Tibial nerve (tissue), 4 donors: ENCODE measurements around the gene PCBP4. TPM values are rescaled to one million over a fixed set of nuclear protein-coding genes. Genes with fewer than 3 reads are reported as not detected.

Experiments used
- DNase-seq, 2 donors: peaks; one replicate each; pipeline ENCODE4 v3.0.0-alpha.2; 2019; ENCODE audit warnings: low spot score in 2 of 2
- H3K27ac ChIP-seq, 4 donors: fragments of 200-600 bp; sonication (generic) in 3 of 4; one replicate each; pipeline ENCODE4 v1.5.1; 2017 to 2019; ENCODE audit warnings: mild to moderate bottlenecking in 1 of 4
- H3K27me3 ChIP-seq, 2 donors: fragments of 200-600 bp; sonication (generic) in 1 of 2; one replicate each; pipeline versions ENCODE4 v1.5.1 to v1.6.0; 2017 to 2019
- H3K36me3 ChIP-seq, 3 donors: fragments of 200-600 bp; sonication (generic); one replicate each; pipeline ENCODE4 v1.5.1; 2018 to 2019
- H3K4me1 ChIP-seq, 4 donors: fragments of 200-600 bp; sonication (generic) in 3 of 4; one replicate each; pipeline ENCODE4 v1.5.1; 2017 to 2019
- H3K4me3 ChIP-seq, 4 donors: fragments of 200-600 bp; sonication (generic) in 3 of 4; one replicate each; pipeline ENCODE4 v1.5.1; 2017 to 2019; ENCODE audit warnings: mild to moderate bottlenecking in 1 of 4, moderate library complexity in 1 of 4
- H3K9me3 ChIP-seq, 4 donors: fragments of 200-600 bp; sonication (generic) in 3 of 4; one replicate each; pipeline ENCODE4 v1.5.1; 2017 to 2019
- EP300 ChIP-seq, 2 donors: sonication (generic); formaldehyde crosslinking; IDR thresholded peaks; one replicate each; pipeline ENCODE4 v1.6.1; 2017; ENCODE audit warnings: antibody characterized with exemption in 2 of 2, mild to moderate bottlenecking in 1 of 2
- POLR2A ChIP-seq, 2 donors: fragments of 450-650 bp; IDR thresholded peaks; one replicate each; pipeline ENCODE4 v1.6.1; 2017; ENCODE audit warnings: antibody characterized with exemption in 2 of 2, mild to moderate bottlenecking in 2 of 2, moderate library complexity in 2 of 2
- WGBS, 2 donors: methylation state at CpG; one replicate each; pipeline ENCODE4 v1.1.5; 2018; 5-methylcytosine and 5-hydroxymethylcytosine counted together
- total RNA-seq, 4 donors: library from RNA; depleted of rRNA; stranded (reverse); fragments of >200 nt; gene quantifications; one replicate each; pipeline ENCODE4 v1.1.0, GENCODE V29; 2016
- TF ChIP-seq, protein P1 (sequence below), 5 experiments: fragments of 200-600 bp in 3 of 5; fragments of 450-650 bp in 2 of 5; sonication (generic) in 3 of 5; IDR thresholded peaks; one replicate each; pipeline ENCODE4 v1.5.1; 2016 to 2019; ENCODE audit warnings: antibody characterized with exemption in 5 of 5, mild to moderate bottlenecking in 3 of 5, moderate library complexity in 2 of 5

PCBP4 gene
- total RNA-seq, 4 donors from 2014 or later, result 838 to 1,216 (median 1,000) TPM

DNA sequence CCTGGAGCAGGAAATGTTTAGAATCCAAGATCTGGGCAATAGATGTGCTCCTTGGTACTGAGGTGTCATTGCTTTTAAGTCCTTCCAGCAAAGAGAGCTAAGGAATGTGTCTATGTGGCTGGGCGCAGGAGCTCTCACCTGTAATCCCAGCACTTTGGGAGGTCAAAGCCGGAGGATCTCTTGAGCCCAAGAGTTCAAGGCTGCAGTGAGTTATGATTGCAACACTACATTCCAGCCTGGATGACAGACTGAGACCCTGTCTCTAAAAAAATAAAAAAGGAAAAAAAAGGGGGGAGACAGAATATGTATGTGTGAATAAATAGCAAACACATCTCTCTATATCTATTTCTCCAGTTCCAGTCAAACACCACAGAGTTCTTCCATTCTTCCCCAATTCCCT lies 16.4 kb downstream of the PCBP4 start:
- 87 to 91% methylated on average over 2 of the region's 2 CpGs for WGBS, 2 donors
- peaks cover 0 to 8% (median 3%) of the 10 kb centered on the region in 4 donors for H3K4me1 ChIP-seq
- H3K36me3 ChIP-seq, result peaks cover 0 to 24% (median 3%) of the 10 kb centered on the region in 3 donors
- H3K27me3 ChIP-seq, result no peaks in the 10 kb centered on the region
- no peak for DNase-seq
- TF ChIP-seq EP300 (IDR thresholded peaks at IDR 0.05) (no peak), POLR2A (IDR thresholded peaks at IDR 0.05) (no peak)
- TF ChIP-seq, protein P1, sequence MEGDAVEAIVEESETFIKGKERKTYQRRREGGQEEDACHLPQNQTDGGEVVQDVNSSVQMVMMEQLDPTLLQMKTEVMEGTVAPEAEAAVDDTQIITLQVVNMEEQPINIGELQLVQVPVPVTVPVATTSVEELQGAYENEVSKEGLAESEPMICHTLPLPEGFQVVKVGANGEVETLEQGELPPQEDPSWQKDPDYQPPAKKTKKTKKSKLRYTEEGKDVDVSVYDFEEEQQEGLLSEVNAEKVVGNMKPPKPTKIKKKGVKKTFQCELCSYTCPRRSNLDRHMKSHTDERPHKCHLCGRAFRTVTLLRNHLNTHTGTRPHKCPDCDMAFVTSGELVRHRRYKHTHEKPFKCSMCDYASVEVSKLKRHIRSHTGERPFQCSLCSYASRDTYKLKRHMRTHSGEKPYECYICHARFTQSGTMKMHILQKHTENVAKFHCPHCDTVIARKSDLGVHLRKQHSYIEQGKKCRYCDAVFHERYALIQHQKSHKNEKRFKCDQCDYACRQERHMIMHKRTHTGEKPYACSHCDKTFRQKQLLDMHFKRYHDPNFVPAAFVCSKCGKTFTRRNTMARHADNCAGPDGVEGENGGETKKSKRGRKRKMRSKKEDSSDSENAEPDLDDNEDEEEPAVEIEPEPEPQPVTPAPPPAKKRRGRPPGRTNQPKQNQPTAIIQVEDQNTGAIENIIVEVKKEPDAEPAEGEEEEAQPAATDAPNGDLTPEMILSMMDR (IDR thresholded peaks at IDR 0.05), result no peak
- H3K9me3 ChIP-seq, result no peaks in the 10 kb centered on the region
- H3K27ac ChIP-seq, result no peak overlapping the region
- no peak overlapping the region for H3K4me3 ChIP-seq

DNA sequence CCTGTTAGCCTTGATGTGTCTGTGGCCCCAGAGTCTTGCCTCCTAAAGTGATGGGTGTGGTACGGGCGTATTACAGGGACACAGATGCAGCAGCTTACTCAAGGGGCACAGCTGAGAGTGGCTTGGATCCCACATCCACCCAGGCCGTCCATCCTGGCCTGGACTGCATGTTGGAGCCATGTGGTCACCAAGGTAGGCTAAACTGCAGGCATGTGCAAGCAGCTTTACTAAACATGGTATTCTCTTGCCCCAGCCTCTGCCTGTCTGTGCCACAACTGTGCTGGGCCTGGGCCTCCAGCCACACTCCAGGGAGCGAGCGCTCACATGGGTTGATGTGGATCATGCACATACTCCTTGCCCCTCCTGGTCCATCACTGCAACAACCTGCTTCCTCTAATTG lies 18.1 kb downstream of the PCBP4 start:
- 84 to 96% methylated on average over 5 of the region's 5 CpGs for WGBS, 2 donors
- no peaks in the 10 kb centered on the region for H3K27me3 ChIP-seq
- no peak overlapping the region for H3K4me3 ChIP-seq
- H3K9me3 ChIP-seq, result no peaks in the 10 kb centered on the region
- no peak for DNase-seq
- H3K36me3 ChIP-seq, result peaks cover 0 to 42% (median 5%) of the 10 kb centered on the region in 3 donors
- TF ChIP-seq, protein P1 (IDR thresholded peaks at IDR 0.05), result no peak
- TF ChIP-seq POLR2A (IDR thresholded peaks at IDR 0.05) (no peak), EP300 (IDR thresholded peaks at IDR 0.05) (no peak)
- H3K4me1 ChIP-seq, result no peaks in the 10 kb centered on the region
- no peak overlapping the region for H3K27ac ChIP-seq

DNA sequence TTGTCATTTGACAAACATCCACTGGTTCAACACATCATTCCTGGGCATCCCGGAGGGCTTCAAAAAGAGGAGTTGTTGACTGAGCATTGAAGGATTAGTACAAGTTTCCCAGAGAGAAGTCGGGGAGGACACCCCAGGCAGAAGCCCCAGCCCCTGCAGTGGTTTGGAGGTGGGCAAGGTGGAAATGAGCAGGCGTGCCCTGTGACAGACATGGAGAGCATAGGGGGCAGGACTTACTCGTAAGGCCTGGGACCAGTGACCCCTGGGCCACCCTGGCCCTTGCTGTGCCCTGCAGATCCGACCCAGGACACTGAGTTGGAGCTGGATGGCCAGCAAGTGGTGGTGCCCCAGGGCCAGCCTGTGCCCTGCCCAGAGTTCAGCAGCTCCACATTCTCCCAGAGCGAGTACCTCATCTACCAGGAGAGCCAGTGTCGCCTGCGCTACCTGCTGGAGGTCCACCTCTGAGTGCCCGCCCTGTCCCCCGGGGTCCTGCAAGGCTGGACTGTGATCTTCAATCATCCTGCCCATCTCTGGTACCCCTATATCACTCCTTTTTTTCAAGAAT lies 19.2 kb downstream of the PCBP4 start:
- no peaks in the 10 kb centered on the region for H3K27me3 ChIP-seq
- no peak for TF ChIP-seq POLR2A (IDR thresholded peaks at IDR 0.05)
- no peak for TF ChIP-seq EP300 (IDR thresholded peaks at IDR 0.05)
- TF ChIP-seq, protein P1 (IDR thresholded peaks at IDR 0.05), result no peak
- peaks cover 0 to 43% (median 5%) of the 10 kb centered on the region in 3 donors for H3K36me3 ChIP-seq
- H3K9me3 ChIP-seq, result no peaks in the 10 kb centered on the region
- H3K27ac ChIP-seq, result no peak overlapping the region
- 86 to 93% methylated on average over 10 of the region's 10 CpGs for whole genome bisulfite sequencing, 2 donors
- no peak for DNase-seq
- H3K4me3 ChIP-seq, result no peak overlapping the region
- H3K4me1 ChIP-seq, result peaks cover 1 to 10% (median 5%) of the 10 kb centered on the region in 4 donors

DNA sequence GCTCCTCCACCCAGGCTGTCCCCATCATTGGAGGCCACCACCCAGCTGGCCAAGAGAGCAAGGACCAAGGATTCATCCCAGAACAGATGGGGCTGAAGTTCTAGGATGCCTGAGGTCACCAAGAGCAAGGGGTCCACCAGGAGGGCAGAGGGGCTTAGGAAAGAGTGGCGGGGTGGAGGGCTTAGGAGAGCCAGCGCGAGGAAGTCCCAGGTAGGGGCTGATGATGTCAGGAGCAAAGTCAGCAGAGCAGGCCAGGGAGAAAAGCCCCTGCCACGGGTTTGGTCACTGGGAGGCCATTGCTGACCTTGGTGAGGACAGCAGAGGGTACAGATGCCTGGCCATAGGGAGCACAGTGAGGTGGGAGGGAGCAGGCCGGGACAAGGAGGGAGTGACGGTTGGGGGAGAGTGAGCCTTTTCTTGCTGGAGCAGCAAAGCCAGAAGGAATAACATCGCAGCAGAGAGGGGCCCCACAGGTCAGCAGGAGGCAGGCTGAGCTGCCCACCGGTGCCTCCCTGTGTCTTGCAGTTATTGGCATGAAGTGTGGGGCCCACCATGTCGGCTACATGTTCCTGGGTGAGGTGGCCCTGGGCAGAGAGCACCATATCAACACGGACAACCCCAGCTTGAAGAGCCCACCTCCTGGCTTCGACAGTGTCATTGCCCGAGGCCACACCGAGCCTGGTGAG lies 19.9 kb downstream of the PCBP4 start:
- H3K9me3 ChIP-seq, result no peaks in the 10 kb centered on the region
- 72 to 78% methylated on average over 13 of the region's 13 CpGs for WGBS, 2 donors
- H3K36me3 ChIP-seq, result peaks cover 0 to 43% (median 5%) of the 10 kb centered on the region in 3 donors
- H3K27me3 ChIP-seq, result no peaks in the 10 kb centered on the region
- no peak overlapping the region for H3K4me3 ChIP-seq
- TF ChIP-seq POLR2A (IDR thresholded peaks at IDR 0.05) (no peak), EP300 (IDR thresholded peaks at IDR 0.05) (no peak)
- TF ChIP-seq, protein P1 (IDR thresholded peaks at IDR 0.05), result no peak
- DNase-seq, result no peak
- H3K4me1 ChIP-seq, result peaks cover 3 to 17% (median 12%) of the 10 kb centered on the region in 4 donors
- H3K27ac ChIP-seq, result no peak overlapping the region

DNA sequence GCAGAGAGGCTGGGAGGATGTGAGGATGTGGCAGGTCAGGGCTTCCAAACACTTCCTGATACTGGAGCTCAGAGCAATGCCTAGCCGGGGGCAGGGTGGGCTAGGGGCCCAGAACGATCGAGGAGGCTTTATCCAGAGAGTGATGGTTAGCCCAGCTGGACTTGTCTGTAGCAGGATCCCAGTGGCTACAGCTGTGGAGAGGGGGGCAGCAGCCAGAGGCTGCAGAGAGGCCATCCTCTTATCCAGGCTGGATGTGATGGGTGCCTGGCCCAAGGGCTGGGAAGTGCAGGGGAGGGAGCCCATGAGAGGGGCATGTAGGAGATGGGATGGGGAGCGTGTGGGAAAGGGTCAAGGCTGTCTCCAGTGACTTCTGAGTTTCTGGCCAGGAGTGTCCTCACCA lies 20.5 kb downstream of the PCBP4 start:
- no peaks in the 10 kb centered on the region for H3K27me3 ChIP-seq
- no peak overlapping the region for H3K27ac ChIP-seq
- no peaks in the 10 kb centered on the region for H3K9me3 ChIP-seq
- no peak for DNase-seq
- TF ChIP-seq EP300 (IDR thresholded peaks at IDR 0.05), result no peak
- TF ChIP-seq, protein P1 (IDR thresholded peaks at IDR 0.05), result no peak
- no peak for TF ChIP-seq POLR2A (IDR thresholded peaks at IDR 0.05)
- WGBS, 2 donors, result 80 to 89% methylated on average over 4 of the region's 4 CpGs
- no peak overlapping the region for H3K4me3 ChIP-seq
- peaks cover 3 to 19% (median 13%) of the 10 kb centered on the region in 4 donors for H3K4me1 ChIP-seq
- H3K36me3 ChIP-seq, result peaks cover 0 to 43% (median 5%) of the 10 kb centered on the region in 3 donors
